Measurements from ENCODE around the gene USH1C.

- TF ChIP-seq POLR2AphosphoS5 (IDR thresholded peaks at IDR 0.05; ENCODE audit: low read depth, low read length), result no peak
- no peak for TF ChIP-seq POLR2A (IDR thresholded peaks at IDR 0.05; ENCODE audit: low read depth, low read length)
Measured at GRCh38 chr11:17529844-17530185, 14.4 kb downstream of the USH1C start.
